ENCODE measurements around the gene RPL37. TPM values are rescaled to one million over a fixed set of nuclear protein-coding genes. Genes with fewer than 3 reads are reported as not detected.

Gene RPL37
- total RNA-seq, 6 experiments from 2014 or later = 854 to 1,142 (median 1,034) TPM

DNA sequence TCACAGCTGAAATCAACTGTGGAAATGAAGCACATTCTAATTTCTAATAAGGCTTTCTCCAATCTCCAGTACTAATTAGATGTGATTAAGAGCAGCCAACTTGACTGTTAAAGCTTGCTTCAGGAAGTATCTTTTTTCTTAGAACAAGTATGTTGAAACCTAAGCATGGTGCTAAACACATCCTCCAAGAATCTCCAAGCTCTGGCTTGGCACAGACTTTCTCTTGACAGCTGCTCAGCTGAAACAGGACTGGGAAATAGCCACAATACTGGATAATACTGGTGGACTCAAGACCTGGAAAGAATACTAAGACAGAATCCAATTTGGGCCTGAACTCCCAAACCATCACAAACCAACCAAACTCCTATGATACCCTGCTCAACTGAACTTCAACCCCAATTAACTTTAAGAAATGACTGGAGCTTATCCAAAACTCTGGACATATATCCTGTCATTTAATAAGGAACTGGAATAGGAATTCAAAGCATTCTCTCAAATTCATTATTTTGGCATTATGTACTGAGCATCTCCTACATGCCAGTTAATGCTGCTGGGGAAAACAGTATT is 53.1 kb downstream of the RPL37 start:
- Mint-ChIP-seq H3K27ac (peak overlapping the region; percentile 60), H3K9me3 (no peaks in the 10 kb centered on the region), H3K27me3 (ENCODE audit: insufficient read depth) (no peaks in the 10 kb centered on the region; the same call in 1 of the 2 replicates), H3K4me1 (ENCODE audit: low read depth) (peaks cover 37% of the 10 kb centered on the region), H3K4me3 (no peak overlapping the region), H3K36me3 (ENCODE audit: low read depth) (peaks cover 9% of the 10 kb centered on the region)
- no peak for TF ChIP-seq CTCF (IDR thresholded peaks at IDR 0.05)
- peak; percentile 43 for DNase-seq

DNA sequence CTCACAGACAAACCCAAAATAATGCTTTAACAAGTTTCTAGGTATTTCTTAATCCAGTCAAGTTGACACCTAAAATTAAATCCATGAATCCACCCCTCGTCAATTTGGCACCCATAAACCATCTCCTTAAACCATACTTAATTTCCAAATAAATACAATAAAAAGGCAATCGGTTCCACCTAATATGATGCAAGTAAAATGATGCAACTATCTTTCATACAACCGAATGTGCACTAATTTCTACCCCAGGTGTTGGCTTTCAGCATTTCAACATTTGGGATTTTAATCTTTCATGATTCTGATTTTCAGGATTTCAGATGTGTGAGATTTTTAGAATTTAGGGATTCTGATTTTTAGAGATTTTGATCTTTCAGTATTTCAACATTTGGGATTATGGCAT is 54.2 kb downstream of the RPL37 start:
- H3K27ac Mint-ChIP-seq = no peak overlapping the region

DNA sequence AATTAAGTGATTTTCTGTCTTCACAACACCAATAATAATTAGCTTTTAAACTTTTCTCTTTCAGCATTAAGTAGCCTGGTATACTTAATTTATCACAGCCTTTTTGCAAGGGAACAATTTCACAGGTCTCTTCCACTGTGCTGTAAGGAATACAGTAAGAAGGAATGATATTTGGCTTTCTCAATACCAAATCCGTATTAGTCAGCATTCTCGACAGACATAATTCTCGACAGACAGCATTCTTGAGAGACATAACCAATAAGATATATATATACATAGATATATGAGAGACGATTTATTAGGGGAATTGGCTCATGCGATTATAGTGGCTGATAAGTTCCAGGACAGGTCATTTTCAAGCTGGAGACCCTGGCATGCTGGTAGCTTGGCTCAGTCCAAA is 54.8 kb downstream of the RPL37 start:
- H3K4me3 Mint-ChIP-seq = no peak overlapping the region
- H3K4me1 Mint-ChIP-seq (ENCODE audit: low read depth) = peaks cover 50% of the 10 kb centered on the region
- H3K27ac Mint-ChIP-seq = no peak overlapping the region
- no peak for DNase-seq
- H3K27me3 Mint-ChIP-seq (ENCODE audit: insufficient read depth) = peaks cover 2% of the 10 kb centered on the region
- TF ChIP-seq CTCF (IDR thresholded peaks at IDR 0.05) = no peak
- no peaks in the 10 kb centered on the region for H3K9me3 Mint-ChIP-seq
- H3K36me3 Mint-ChIP-seq (ENCODE audit: low read depth) = peaks cover 11% of the 10 kb centered on the region

More for the DNA sequence above, 54.2 kb downstream of the RPL37 start:
- Mint-ChIP-seq H3K36me3 (ENCODE audit: low read depth) (peaks cover 11% of the 10 kb centered on the region), H3K9me3 (no peaks in the 10 kb centered on the region), H3K27me3 (ENCODE audit: insufficient read depth) (peaks cover 2% of the 10 kb centered on the region), H3K4me3 (no peak overlapping the region), H3K4me1 (ENCODE audit: low read depth) (peaks cover 48% of the 10 kb centered on the region)
- TF ChIP-seq CTCF (IDR thresholded peaks at IDR 0.05) = no peak
- DNase-seq = no peak

- H3K27ac Mint-ChIP-seq = no peak overlapping the region
These were observed 55.5 kb downstream of the RPL37 start for GRCh38 chr5:40779561-40779960.

DNA sequence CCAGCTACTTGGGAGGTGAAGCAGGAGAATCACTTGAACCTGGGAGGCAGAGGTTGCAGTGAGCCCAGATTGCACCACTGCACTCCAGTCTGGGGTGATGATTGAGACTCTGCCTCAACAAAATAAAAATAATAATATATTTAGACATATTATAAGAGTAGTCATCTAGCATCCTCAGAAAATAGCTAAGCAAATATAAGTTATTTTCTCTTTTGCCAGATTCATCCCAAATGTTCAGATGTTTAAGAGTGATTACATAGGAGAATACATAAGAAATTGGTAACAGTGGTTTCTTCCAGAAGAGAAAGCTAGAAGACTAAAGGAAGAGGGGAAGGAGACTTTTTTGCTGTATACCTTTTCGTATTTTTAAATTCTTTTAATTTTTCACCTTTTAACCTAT is 56.9 kb downstream of the RPL37 start:
- Mint-ChIP-seq H3K4me3 (no peak overlapping the region), H3K36me3 (ENCODE audit: low read depth) (peaks cover 15% of the 10 kb centered on the region), H3K4me1 (ENCODE audit: low read depth) (peaks cover 41% of the 10 kb centered on the region), H3K9me3 (no peaks in the 10 kb centered on the region), H3K27ac (no peak overlapping the region), H3K27me3 (ENCODE audit: insufficient read depth) (peaks cover 2% of the 10 kb centered on the region; the same call in 1 of the 2 replicates)
- TF ChIP-seq CTCF (IDR thresholded peaks at IDR 0.05) = no peak
- DNase-seq = no peak

More at GRCh38 chr5:40779561-40779960, 55.5 kb downstream of the RPL37 start:
- peaks cover 48% of the 10 kb centered on the region for H3K4me1 Mint-ChIP-seq (ENCODE audit: low read depth)
- no peak for DNase-seq
- peaks cover 11% of the 10 kb centered on the region for H3K36me3 Mint-ChIP-seq (ENCODE audit: low read depth)
- H3K4me3 Mint-ChIP-seq = no peak overlapping the region
- peaks cover 2% of the 10 kb centered on the region for H3K27me3 Mint-ChIP-seq (ENCODE audit: insufficient read depth)
- no peaks in the 10 kb centered on the region for H3K9me3 Mint-ChIP-seq
- no peak for TF ChIP-seq CTCF (IDR thresholded peaks at IDR 0.05)

DNA sequence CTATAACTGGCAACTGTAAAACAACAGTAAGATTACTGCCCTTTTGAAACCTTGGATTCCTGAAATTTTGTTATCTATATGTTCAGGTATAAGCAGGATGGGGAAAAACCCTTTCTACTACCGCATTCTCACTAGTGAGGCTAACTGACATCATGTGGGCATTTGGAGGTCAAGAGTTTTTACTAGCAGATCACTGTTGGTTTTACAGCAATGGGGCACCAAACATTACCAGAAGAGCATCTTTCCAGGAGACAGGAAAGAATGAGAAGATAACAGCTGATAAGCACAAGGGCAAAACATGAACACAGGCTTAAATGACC is 58.4 kb downstream of the RPL37 start:
- Mint-ChIP-seq H3K27me3 (ENCODE audit: insufficient read depth) (peaks cover 2% of the 10 kb centered on the region; the same call in 1 of the 2 replicates), H3K4me3 (no peak overlapping the region), H3K9me3 (no peaks in the 10 kb centered on the region), H3K4me1 (ENCODE audit: low read depth) (peaks cover 29% of the 10 kb centered on the region), H3K27ac (no peak overlapping the region), H3K36me3 (ENCODE audit: low read depth) (peaks cover 15% of the 10 kb centered on the region)
- no peak for TF ChIP-seq CTCF (IDR thresholded peaks at IDR 0.05)
- no peak for DNase-seq

All from HFFc6 (cell line).